Endothelial cell of umbilical vein (primary cell): ENCODE data around the gene PDCD1. TPM values are rescaled to one million over a fixed set of nuclear protein-coding genes. Genes with fewer than 3 reads are reported as not detected.

Source experiments
- BruUV-seq: library from RNA; stranded (reverse); fragments of 400-500 nt; replicated peaks from 2 replicates; lab custom pipeline; 2021; lab: Mats Ljungman, UMichigan
- CTCF ChIA-PET: fragments of 300-600, 350-600 bp; sonication (Branson Sonifier 250); formaldehyde crosslinking; loops from one replicate; lab custom pipeline; 2021; ENCODE audit warnings: antibody characterized with exemption, inconsistent platforms; lab: Charles Lee
- POLR2A ChIA-PET: fragments of 300-600, 350-600 bp; sonication (Branson Sonifier 250); formaldehyde crosslinking; loops from one replicate; lab custom pipeline; 2021; ENCODE audit warnings: antibody characterized with exemption, inconsistent platforms; lab: Charles Lee
- DNase-seq: peaks from one replicate; pipeline ENCODE4 v3.0.0-alpha.2; 2011; ENCODE audit warnings: low read depth, low spot score
- FAIRE-seq: peaks from 2 replicates; lab custom pipeline; 2011; peaks lifted over from hg19 to GRCh38; lab: Jason Lieb, UNC
- H2AFZ ChIP-seq: 2 replicates; pipeline ENCODE4 v1.6.0; 2012; ENCODE audit warnings: low read depth, low read length, control low read depth, inconsistent platforms
- H3K27ac ChIP-seq: 2 replicates; pipeline ENCODE4 v1.5.1; 2011; ENCODE audit warnings: low read depth, mild to moderate bottlenecking, control low read depth, low read length, moderate library complexity; ENCODE audit not compliant: insufficient read depth
- H3K27me3 ChIP-seq, 2 experiments: 2 replicates each; pipeline versions ENCODE4 v1.6.0 to v1.6.1; 2011; ENCODE audit warnings: low read length in 2 of 2, mixed read lengths in 1 of 2; ENCODE audit not compliant: control insufficient read depth in 2 of 2, insufficient read depth in 2 of 2
- H3K36me3 ChIP-seq, 2 experiments: 2 replicates in 1 of 2; 3 replicates in 1 of 2; pipeline ENCODE4 v1.5.1; 2011; ENCODE audit warnings: low read length in 2 of 2, mild to moderate bottlenecking in 1 of 2, moderate library complexity in 1 of 2; ENCODE audit not compliant: control insufficient read depth in 2 of 2, insufficient read depth in 2 of 2; ENCODE audit errors: extremely low read depth in 1 of 2
- H3K4me1 ChIP-seq: 3 replicates; pipeline ENCODE4 v1.5.1; 2011; ENCODE audit warnings: mild to moderate bottlenecking, low read length; ENCODE audit not compliant: control insufficient read depth, insufficient read depth; ENCODE audit errors: extremely low read depth
- H3K4me2 ChIP-seq: 2 replicates; pipeline ENCODE4 v1.6.1; 2011; ENCODE audit warnings: low read length, control low read depth, mixed read lengths; ENCODE audit not compliant: insufficient read depth
- H3K4me3 ChIP-seq, 3 experiments: fragments of 200-600 bp in 1 of 3; sonication (generic), shearing (Covaris generic) in 1 of 3; replicated peaks in 1 of 3; 2 replicates each; pipeline ENCODE4 v1.5.1; 2011 to 2016; ENCODE audit warnings: control low read depth in 3 of 3, low read length in 3 of 3, mild to moderate bottlenecking in 2 of 3, inconsistent platforms in 1 of 3, low read depth in 1 of 3, moderate library complexity in 1 of 3; ENCODE audit not compliant: insufficient read depth in 1 of 3
- H3K79me2 ChIP-seq: 2 replicates; pipeline ENCODE4 v1.6.0; 2012; ENCODE audit warnings: low read length, inconsistent platforms; ENCODE audit not compliant: control insufficient read depth, insufficient read depth
- H3K9ac ChIP-seq: replicated peaks from 2 replicates; pipeline ENCODE3; 2011; ENCODE audit warnings: low read length, control low read depth; ENCODE audit not compliant: insufficient read depth; ENCODE audit errors: extremely low read depth
- H3K9me1 ChIP-seq: replicated peaks from 3 replicates; pipeline ENCODE4 v1.6.0; 2011; ENCODE audit warnings: mild to moderate bottlenecking, low read length; ENCODE audit not compliant: control insufficient read depth, insufficient read depth; ENCODE audit errors: extremely low read depth
- H3K9me3 ChIP-seq: replicated peaks from 2 replicates; pipeline ENCODE4 v1.5.1; 2012; ENCODE audit warnings: low read length, inconsistent platforms; ENCODE audit not compliant: control insufficient read depth, insufficient read depth
- H4K20me1 ChIP-seq: replicated peaks from 2 replicates; pipeline ENCODE3; 2011; ENCODE audit warnings: mild to moderate bottlenecking, low read length; ENCODE audit not compliant: control insufficient read depth, insufficient read depth; ENCODE audit errors: extremely low read depth
- POLR2AphosphoS5 ChIP-seq: IDR thresholded peaks from 2 replicates; pipeline ENCODE4 v1.6.1; 2012; ENCODE audit warnings: low read depth, mild to moderate bottlenecking, control low read depth, low read length, moderate library complexity; ENCODE audit not compliant: insufficient read depth
- dilution Hi-C: fragments of 300-500 bp; cut with MboI; formaldehyde crosslinking; loops from one replicate; pipeline ENCODE4 v1.15.0; 2019; ENCODE audit warnings: low sequenced_read_pairs; ENCODE audit not compliant: extremely low pct_ligation_motif_present
- intact Hi-C: fragments of 100-400 bp; cut with micrococcal nuclease; formaldehyde crosslinking; loops from one replicate; pipeline ENCODE4 v1.10.0; 2022
- polyA plus RNA-seq, 4 experiments: library from polyadenylated mRNA; depleted of rRNA in 3 of 4; stranded (reverse) in 3 of 4; unstranded in 1 of 4; fragments of >200 nt; gene quantifications; 2 replicates each; pipeline versions ENCODE4 v1.2.1 to v1.2.3, GENCODE V29; 2011 to 2012; ENCODE audit warnings: missing spikeins in 1 of 4
- total RNA-seq: library from RNA; stranded (reverse); gene quantifications from 2 replicates; pipeline ENCODE4 v1.2.3, GENCODE V29; 2021
- TF ChIP-seq, protein P1 (sequence below), 2 donors: IDR thresholded peaks; 1 replicate in 1 of 2; 2 replicates in 1 of 2; pipeline ENCODE4 v1.5.1; 2011; ENCODE audit warnings: low read length in 2 of 2, mild to moderate bottlenecking in 2 of 2, moderate library complexity in 2 of 2, control low read depth in 1 of 2, inconsistent platforms in 1 of 2, low read depth in 1 of 2; ENCODE audit not compliant: insufficient read depth in 1 of 2; ENCODE audit errors: extremely low read depth in 1 of 2
- TF ChIP-seq, protein P2 (sequence below): IDR thresholded peaks from 2 replicates; pipeline ENCODE4 v1.6.1; 2011; ENCODE audit not compliant: insufficient read depth, insufficient read length

Gene PDCD1
- total and polyA plus RNA-seq, 2 donors (not counting 3 experiments of a cell fraction or from before 2014, with no cell fraction given), result not detected

DNA sequence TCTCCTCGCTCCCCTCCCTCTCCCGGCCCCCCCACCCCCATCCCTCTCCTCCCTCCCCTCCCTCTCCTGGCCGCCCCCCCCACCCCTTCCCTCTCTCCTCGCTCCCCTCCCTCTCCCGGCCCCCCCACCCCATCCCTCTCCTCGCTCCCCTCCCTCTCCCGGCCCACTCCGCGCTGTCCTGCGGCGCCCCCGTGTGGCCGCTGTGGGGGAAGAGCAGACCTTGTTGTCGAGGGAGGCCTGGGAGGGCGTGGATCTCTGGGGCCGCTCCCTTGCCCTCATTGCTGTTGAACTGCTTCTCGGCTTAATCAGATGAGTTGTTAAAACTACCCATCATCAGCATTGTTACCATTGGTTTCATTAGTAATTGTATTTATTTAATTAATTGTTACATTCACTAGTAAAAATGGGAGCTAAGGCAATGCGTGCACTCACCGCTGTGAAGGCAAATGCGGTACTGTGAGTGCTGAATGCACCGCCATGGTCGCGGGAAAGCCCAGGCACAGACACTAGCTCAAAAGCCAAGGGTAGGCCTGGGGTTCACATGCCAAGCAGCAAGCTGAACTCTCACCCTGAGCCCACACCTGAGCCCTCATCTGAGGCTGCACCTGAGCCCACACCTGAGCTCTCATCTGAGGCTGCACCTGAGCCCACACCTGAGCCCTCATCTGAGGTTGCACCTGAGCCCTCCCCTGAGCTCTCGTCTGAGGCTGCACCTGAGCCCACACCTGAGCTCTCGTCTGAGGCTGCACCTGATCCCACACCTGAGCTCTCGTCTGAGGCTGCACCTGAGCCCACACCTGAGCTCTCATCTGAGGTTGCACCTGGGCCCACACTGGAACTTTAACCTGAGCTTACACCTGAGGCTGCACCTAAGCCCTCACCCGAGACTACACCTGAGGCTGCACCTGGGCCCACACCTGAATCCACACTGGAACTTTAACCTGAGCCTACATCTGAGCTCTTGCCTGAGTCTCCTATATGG lies 19.6 kb upstream of the PDCD1 start:
- Histone ChIP-seq H3K79me2 (no peaks in the 10 kb centered on the region), H3K4me1 (peaks cover 3% of the 10 kb centered on the region), H3K9me3 (no peaks in the 10 kb centered on the region), H3K36me3 (no peaks in the 10 kb centered on the region), H4K20me1 (no peaks in the 10 kb centered on the region), H3K4me3 (no peak overlapping the region), H2AFZ (no peak overlapping the region), H3K4me2 (no peak overlapping the region), H3K27ac (no peak overlapping the region), H3K9me1 (no peaks in the 10 kb centered on the region), H3K27me3 (no peaks in the 10 kb centered on the region), H3K9ac (no peak overlapping the region)
- no peak for TF ChIP-seq POLR2AphosphoS5
- TF ChIP-seq, protein P1, sequence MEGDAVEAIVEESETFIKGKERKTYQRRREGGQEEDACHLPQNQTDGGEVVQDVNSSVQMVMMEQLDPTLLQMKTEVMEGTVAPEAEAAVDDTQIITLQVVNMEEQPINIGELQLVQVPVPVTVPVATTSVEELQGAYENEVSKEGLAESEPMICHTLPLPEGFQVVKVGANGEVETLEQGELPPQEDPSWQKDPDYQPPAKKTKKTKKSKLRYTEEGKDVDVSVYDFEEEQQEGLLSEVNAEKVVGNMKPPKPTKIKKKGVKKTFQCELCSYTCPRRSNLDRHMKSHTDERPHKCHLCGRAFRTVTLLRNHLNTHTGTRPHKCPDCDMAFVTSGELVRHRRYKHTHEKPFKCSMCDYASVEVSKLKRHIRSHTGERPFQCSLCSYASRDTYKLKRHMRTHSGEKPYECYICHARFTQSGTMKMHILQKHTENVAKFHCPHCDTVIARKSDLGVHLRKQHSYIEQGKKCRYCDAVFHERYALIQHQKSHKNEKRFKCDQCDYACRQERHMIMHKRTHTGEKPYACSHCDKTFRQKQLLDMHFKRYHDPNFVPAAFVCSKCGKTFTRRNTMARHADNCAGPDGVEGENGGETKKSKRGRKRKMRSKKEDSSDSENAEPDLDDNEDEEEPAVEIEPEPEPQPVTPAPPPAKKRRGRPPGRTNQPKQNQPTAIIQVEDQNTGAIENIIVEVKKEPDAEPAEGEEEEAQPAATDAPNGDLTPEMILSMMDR (IDR thresholded peaks at IDR 0.05; ENCODE audit: extremely low read depth in 1 of 2, insufficient read depth in 1 of 2, low read depth in 1 of 2, low read length in 2 of 2), result peak; percentile 48 to 86
- TF ChIP-seq, protein P2, sequence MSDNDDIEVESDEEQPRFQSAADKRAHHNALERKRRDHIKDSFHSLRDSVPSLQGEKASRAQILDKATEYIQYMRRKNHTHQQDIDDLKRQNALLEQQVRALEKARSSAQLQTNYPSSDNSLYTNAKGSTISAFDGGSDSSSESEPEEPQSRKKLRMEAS, result no peak
- BruUV-seq, result no TSS peak
- peak; percentile 49 for DNase-seq
- peak; percentile 52 for FAIRE-seq
- dilution Hi-C loops (no loop called here), intact Hi-C loops (loop anchor here (10.0 kb wide), 1 partner anchor 373 kb away; the partner anchor contains the start of gene STK25)
- CTCF ChIA-PET, result interaction anchor here (0.6 to 2.1 kb wide), 17 partner anchors 10 to 219 kb away, joined by 3 to 10 read pairs (median 4); partner anchors contain the start of genes D2HGDH, DTYMK and ING5
- POLR2A ChIA-PET, result interaction anchor here (0.7 kb wide), 1 partner anchor 1016 kb away, joined by 3 read pairs; no protein-coding TSS in a partner anchor
